ENCODE data around the gene COL4A1.
A peak's percentile ranks its signal among the peaks of the same experiment; 100 is the strongest.
"Not testable (repeated sequence)": the region's sequence is repeated elsewhere in the genome, so short reads cannot be mapped to it uniquely, and the experiment has no call there.

The COL4A1 gene

DNA sequence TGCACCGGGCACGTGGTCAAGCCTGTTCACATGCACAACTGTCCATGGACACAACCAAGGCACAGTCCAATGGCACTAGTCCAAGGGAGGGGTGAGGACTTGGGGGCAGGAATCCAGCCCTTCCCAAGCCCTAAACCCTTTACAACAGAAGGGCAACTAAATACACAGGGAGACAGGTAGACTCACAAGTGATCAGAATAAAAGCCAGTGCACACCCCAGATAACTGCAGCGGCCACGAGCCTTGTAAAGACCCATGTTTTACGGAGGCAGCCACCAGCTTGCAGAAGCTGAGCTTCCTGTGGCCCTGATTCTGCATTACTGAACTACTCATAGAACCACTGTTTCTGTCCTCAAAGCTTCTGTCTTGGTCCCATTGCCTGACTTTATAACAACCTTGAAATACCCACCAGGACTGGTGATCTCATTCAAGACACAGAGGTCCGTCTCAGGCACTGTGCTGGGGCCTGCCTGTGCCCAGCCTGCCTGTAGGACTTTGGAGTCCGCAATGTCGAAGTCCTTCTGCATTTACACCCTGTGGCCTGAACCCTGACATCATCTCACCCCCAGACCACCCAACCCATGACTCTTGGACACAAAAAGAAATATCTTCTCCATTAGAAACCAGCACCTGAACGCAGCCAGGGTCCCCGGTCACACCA is 181.2 kb downstream of the COL4A1 start:
- DNase-seq: no peak

DNA sequence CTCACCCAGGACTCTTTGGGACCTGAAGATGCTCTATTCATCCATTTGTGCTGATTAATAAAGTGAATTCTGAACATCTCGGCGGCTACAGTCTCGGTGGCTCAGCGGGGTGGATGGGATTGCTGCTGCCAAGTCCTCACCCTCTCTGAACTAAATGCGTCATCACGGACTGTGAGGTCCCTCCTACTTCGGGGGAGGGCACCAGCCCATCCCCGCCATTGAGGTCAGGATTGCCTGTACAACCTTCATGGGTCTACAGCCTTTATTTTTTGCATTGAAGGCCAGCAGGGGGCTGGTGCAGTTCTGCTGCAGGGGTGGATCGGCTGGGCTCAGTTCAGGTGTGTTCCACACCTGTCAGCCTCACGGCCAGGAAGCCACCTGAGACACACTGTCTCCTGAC is 181.8 kb downstream of the COL4A1 start:
- no peak for DNase-seq

DNA sequence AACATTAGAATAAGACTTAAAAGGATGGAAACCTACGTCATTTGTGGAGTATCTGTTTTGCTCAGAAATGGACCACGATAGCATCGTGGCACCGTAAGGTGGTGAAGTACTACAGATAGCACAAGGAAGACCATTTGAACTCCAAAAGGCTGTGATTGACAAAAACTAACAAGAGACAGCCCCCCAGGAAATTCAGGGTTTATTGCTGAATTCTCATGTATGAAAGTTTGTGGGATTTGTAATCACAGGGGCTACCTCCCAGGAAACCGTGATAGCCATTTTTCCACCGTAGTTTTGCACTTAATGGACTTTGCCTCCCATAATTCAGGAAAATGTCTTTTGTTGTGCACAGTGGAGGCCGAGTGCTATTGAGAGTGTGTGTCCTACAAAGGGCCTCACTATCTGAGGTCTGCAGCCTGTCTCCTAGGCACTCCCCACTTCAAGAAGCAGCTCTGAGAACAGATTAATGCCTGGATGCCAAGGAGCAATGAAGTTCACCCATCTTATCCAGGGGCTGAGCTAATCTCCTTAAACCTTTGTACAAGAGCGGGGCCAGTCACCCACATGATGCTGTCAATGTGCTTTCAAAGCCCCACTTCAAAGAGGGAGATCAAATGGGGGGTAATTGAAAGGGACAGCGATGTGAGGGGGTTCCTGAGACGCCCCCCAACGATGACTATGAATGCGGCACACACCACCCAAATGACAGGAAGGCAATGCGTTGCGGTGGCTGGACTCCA is 182.6 kb downstream of the COL4A1 start:
- no peak for DNase-seq

DNA sequence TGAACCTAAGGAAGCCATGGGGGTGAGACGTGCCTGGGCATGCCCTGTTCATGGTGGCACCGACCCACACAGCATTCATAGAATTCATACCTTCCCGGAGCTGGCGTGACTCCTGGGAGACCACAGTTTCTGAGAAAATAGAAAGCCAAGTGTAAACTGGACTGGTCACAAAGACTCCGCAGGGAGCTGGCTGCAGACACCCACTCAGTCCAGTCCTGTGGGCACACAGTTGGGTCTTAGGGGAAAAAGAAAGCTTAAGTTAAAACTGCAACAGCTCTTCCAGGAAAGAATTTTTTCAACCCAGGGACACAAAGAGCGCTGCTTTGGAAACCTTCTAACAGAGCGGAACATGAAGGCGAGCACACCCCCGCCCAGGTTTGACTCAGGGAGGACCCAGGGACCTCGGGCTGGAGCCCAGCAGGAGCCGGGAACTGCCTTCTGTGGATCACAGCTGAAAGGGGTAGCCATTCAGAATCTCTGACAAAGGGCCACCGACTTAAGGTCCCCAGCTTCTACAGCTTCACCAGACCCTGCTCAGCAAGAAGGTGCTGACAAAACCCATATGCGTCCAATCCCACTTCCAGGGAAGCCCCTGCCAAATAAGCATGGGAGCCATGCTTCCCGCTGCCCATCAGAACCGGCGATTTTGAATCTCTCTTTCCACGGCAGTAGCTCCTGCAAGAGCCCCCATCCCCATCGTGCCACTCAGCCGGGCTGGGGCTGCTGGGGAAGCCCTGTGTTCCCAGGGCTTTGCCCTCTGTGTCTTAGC is 183.7 kb downstream of the COL4A1 start:
- DNase-seq: no peak

DNA sequence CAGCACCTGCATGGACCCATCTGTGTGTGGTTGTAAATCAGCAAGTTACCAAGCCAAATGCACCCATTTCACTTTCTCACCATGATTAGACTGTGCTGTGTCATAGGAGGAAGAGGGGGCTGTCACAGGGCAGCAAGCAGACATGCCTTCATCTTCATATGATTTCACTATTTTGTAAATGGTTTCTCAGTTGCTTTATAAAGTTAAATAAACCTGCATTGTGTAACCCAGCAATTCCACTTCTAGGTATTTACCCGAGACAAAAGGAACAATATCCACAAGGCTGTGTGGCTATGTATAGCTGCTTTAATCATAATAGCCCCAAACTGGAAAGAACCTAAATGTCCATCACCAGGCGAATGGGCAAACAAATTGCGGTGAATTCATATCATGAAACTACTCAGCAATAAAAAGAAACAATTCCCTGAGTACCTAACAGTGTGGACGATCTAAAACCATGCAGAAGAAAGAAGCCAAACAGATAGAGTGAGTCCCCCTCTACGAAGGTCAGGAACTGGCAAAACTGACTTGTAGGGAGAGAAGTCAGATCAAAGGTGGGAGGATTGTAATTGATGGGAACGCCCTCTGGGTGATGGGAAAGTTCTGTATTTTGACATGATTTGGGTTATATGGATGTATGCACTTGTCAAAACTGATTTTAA is 185.4 kb downstream of the COL4A1 start:
- DNase-seq: no peak

DNA sequence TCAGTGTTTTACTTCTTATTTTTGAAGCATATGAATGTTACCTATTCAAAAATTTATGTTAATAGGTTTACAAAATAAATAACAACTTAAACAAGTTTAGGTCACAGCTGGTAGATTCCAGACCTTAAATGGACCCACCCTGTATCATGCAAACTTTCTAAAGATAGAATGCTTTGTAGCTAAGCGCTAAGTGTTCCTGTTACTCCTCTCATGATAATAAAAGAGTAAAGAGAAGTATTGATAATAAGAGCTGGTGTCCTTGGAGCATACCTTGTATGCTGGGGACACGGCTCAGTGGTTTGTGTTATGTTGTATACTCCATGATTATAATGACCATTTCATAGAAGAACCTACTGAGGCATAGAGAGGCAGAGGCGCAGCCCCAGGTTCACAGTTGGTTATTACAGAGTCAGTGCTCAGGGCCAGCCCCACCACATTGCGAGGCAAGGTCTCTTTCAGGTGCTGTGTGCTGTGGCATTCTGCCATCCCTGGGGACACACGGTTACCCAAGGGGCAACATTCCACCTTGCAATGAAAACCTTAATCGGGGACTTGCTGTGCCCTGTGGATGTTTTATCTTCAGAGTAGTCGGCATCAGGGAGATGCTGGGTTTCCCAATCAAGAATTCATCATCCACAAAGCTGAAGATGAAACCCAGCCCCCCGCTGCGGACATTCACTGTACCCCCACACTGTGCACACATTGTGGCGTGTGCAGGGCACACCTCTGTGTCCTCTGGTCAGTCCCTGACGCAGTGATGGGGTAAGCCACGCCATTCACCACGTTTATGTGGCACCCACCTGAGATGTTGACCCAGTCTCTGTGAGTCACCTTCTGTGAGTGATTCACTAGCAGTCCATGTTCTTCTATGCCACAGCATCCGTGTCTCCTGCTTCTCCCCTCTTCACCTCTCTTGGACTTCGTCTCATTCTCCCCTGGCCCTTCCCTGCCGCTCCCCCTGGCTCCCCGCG is 186.7 kb downstream of the COL4A1 start:
- no peak for DNase-seq

DNA sequence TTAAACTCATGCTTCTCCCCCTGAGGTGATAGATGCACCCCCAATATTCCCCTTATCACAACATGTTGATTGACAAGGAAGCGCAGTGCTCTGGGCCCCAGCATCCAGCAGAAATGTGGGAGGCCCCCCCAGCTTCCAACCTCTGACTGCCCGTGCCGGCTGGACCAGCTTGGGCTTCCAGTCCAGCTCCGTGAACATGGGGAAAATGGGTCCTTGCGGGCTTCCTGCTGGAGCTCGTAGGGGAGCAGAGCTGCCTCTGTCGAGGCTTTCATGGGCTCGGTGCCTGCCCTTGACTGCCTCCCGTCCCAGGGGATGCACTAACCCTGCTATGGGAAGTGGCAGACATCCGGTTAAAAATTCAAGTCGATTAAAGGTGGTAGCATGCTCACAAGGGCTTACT is 188.9 kb downstream of the COL4A1 start:
- no peak for DNase-seq

DNA sequence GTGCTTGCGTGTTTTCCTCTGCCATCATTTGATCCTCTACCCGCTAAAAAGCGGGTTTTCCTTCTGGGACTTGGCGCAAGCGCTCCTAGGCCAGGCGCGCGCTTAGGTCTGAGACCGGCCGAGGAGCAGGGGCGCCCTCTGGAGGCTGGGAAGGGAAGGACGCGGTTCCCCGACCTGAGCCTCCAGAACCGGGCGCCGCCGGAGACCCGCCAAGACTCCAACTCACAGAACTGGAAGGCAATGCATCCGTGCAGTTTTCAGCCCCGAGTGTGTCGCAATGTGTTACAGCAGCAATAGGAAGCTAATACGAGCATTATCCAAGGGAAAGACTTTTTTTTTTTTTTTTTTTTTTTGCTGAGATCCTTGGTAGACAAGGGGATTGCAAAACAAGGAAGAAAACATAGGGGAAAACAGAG is 190.9 kb downstream of the COL4A1 start:
- DNase-seq: no peak

DNA sequence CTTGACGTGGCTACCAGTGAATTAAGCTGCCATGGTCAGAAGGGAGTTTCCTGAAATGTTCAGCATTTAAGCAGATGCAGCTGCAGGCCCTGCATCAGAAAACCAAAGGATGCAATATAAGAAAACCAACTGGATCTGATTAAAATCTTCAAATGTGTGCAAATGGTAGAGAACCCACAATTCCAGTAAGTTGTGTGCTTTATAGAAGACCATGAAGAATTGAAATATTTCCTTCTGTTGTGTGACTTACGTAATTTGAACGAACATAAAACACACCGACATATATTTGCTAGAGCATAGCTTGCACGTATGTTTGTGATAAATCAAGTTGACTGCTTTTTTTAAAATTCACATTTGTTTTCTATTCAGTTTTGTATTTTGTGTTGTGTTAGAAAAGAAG is 191.4 kb downstream of the COL4A1 start:
- DNase-seq: no peak

DNA sequence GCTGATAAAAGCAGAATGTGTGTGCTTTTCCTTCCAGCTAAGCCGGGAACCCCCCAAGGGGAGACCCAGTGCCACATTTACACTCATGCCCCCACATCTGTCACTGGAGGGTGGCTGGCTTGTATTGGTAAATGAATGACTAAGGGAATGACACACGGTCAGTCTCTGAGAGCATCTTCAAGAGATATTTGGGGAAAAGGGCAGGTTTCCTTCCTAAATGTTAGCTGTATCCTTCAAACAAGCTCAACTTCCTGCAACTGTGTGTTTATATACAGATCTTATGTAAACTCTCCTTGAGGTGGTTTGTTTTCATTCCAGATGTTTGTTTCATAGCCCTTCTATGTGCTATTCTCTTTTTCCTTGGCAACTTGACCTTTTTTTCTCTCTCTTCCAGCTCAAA is 192.6 kb downstream of the COL4A1 start:
- DNase-seq: no peak

DNA sequence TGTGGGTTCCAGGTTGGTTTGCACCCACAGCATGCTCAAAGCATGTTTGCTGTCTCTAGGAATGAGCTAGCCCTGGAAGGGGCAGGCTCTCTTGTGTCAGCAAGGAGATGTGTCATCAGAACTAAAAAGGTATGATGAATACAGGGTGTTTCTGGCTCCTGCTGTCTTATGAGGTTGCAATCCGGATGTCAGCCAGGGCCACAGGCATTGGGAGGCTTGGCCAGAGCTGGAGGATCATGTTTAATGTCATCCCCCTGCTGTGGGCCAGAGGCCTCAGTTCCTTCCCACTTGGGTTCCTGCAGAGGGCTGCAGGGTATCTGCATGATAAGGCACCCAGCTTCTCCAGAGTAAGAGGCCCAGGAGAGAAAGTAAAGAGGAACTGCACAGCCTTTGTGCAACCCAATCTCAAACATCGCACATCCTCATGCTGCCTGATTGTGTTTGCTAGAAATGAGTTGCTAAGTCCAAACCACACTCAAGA is 193.6 kb downstream of the COL4A1 start:
- DNase-seq: no peak

DNA sequence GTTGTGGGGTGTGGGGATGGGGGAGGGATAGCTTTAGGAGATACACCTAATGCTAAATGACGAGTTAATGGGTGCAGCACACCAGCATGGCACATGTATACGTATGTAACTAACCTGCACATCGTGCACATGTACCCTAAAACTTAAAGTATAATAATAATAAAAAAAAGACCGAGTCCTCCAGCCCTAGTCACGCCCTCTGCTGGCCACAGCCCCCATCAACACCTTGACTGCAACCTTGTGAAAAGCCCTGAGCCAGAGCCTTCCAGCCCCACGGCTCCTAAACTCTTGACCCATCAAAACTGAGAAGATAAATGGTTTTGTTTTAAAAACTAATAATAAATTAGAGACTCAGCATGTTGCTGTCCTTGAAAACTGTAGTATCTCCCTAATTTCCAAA is 194.6 kb downstream of the COL4A1 start:
- not testable (repeated sequence) for DNase-seq

DNA sequence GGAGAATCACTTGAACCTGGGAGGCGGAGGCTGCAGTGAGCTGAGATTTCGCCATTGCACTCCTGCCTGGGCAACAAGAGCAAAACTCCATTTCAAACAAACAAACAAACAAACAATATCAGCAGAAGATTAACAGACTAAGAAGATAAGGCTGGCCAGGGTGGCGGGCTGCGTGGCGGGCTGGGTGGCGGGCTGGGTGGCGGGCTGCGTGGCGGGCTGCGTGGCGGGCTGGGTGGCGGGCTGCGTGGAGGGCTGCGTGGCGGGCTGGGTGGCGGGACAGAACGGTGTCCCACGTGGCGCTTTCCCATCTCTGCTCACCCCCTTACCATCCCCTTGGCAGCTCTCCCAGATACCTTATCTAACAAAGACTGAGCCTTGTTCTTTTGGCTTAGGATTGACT is 196.2 kb downstream of the COL4A1 start:
- DNase-seq: no peak

DNA sequence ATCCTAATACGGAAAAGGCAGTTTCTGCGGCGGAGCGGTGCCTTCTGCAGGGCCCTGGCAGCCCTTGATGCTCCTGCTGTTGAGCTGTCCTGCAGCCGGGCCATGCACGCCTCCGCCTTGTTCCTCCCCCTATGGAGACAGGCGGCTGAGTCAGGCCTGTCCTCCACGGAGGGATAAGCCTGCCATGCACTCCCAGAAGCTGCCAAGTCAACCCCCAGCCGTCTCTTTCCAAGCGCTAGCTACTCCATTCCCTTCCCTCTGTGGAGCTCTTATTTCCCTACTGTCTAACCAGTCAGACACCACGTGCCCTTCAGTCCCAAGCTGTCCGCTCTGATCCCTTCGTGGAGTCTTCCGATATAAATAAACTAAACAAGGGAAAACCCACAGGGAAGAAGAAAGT is 197.0 kb downstream of the COL4A1 start:
- no peak for DNase-seq

DNA sequence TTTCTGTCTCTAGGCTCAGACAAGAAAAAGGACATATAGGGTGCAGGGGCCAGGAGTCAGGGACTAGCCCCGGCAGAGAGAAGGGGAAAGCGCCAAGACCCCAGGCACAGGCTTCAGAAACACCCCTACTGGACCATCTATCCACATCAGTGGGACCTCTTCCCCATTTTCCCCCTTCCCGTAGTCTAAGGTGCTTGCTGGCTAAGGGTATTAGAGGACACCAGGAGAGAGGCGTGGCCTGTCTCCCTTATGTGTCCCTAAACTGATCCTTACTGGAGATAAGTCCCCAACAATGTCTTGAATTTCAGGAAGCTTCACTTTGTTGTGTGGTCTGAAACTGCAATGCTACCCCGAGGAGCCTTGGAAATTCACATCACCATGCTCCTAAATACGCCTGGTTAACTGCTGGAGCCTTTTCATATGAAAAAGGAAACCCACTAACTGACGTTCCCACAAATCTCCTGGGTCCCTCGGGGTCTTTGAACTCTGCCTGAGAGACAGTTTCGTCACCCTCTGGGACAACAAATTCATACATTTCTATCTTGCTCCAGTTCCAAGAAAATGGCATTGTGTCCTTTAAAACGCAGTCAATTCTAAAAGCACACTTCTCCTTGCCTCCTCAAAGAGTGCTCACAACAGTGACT is 197.7 kb downstream of the COL4A1 start:
- DNase-seq: no peak

DNA sequence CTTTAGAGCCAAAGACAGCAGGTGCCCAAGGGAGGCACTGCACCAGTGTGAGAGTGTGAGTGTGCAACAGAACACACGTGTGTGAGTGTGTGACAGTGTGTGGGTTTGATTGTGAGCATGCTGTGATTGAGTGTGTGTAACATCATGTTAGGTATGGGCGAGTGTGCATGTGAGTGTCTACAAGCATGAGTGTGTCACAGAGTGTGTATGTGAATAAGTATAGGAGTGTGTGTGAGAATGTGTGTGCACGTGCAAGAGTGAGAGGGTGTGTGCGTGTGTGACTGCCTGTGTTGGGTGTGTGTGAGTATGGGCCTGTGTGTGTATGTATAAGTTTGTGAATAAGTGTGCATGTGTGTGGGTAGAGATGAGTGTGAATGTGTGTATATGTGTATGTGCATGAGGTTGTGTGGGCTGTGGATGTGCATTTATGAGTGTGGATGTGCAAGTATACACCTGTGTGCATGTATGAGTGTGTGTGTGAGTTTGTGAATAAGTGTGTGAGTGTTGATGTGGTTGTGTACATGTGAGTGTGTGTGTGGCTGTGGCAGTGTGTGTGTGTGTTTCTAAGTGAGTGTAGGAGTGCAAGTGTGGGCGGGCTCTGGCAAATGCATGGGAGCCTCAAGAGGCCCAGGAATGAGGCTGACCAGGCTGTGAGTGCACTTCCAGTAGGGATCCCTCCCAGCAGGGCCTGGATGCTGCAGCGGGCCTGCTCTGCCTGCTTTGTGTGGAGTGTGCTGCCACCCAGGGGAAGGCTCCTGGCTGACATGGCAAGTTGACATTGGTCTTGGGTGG is 198.4 kb downstream of the COL4A1 start:
- DNase-seq: peak; percentile 45

DNA sequence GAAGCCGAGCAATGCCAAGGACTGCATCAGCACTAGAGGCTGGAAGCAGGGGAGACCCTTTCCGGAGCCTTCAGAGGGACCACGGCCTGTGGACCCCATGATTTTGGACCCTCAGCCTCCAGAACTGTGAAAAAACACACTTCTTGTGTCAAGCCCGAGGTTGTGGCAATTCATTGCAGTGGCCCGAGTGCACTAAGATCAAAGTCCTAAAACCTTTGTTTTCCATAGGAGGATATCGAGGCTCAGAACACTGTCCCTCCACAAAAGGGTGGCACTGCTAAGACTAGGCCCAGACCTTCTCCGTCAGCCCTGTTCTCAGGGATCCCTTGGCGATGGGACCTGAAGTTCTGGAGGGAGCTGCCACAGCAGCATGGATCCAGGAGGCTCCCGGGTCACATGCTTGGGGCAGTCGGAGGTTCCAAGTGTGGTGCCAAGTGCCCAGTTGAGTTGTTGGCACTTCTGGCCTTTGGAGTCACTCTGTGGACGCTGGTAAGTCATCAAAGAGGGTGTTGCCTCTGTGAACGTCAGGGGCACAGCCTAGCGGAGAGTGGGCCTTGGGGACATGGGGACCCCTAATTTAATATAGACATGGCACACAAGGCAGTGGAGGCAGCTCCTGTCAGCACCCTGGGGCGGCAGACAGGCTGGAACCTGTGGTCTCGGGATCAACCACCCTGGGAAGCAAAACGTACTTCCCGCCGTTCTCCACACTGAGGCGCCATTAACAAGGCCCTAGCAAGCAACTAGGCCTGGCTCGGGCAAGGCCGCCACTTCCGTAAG is 199.2 kb downstream of the COL4A1 start:
- DNase-seq: no peak

DNA sequence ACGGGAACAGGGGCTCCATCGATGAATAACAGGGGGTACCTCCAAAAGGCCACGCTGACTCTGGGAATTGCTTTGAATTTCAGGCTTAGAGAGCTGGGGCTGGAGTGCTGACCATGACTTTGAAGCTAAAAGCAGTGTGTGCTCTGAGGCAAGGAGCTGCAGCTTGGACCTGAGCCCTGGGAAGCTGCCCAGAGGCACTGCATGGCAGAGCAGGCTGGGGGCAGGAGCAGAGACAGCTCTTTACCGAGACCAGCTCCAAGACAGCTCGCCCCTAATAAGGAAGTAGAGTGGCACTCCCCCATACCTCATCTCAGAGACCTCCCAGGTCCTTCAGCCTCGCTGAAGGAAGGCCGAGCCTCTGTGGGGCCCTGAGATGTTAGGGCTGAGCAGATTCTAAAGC is 200.2 kb downstream of the COL4A1 start:
- DNase-seq: no peak

DNA sequence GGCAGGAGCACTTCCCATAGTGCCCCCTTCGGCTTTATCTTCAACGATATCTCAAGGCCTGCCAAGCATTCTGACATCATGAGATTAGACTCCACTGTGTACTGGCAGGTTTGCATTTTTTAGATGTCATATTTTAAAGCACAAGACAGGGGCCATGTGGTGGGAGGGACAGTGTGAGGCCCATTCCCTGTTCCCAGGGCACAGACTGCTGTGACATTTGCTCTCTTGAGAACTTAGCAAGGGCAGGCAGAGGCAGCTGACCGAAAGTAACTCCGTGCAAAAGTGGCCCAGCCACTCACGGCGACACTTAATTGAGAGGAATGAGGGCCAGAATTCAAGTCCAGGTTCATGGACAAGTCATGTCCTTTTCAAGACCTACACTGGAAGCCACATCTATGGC is 201.8 kb downstream of the COL4A1 start:
- DNase-seq: no peak

DNA sequence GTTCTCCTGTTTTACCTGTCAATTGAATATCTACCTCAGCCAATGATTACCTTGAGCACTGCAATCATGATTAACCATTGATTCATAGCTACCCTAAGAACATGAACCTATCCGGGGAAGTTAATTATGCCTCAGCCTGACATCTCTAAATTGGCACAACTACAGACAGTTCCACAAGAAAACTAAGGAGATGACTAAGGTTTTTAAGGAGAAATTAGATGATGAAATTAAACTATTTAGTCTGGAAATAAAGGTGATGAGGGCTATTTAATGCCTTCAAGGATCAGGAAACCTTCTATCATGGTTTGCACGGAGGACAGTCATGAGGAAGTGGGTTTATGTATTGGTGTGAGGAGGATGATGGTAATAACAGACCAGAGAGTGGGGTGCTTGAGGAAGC is 203.4 kb downstream of the COL4A1 start:
- DNase-seq: no peak
